Measurements from ENCODE around the gene ZBTB25. TPM values are rescaled to one million over a fixed set of nuclear protein-coding genes. Genes with fewer than 3 reads are reported as not detected.

The ZBTB25 gene
- total and polyA plus RNA-seq, 2 donors (not counting 1 experiment from before 2014, with no cell fraction given), result 7.2 to 9.2 TPM

GRCh38 chr14:64461221-64461620 lies 42.4 kb downstream of the ZBTB25 start:
- Histone ChIP-seq H3K27me3 (ENCODE audit: control insufficient read depth, insufficient read depth, low read length) (no peaks in the 10 kb centered on the region), H3K9ac (ENCODE audit: insufficient read depth, low read length) (no peak overlapping the region), H3K79me2 (ENCODE audit: control insufficient read depth, insufficient read depth, low read length) (no peaks in the 10 kb centered on the region), H4K20me1 (ENCODE audit: control insufficient read depth, extremely low read depth, insufficient read depth, low read length) (no peaks in the 10 kb centered on the region), H3K36me3 (ENCODE audit: control insufficient read depth, insufficient read depth, low read length) (peaks cover 2% of the 10 kb centered on the region), H3K9me3 (ENCODE audit: control insufficient read depth, insufficient read depth, low read depth, low read length) (no peaks in the 10 kb centered on the region), H3K4me1 (ENCODE audit: control insufficient read depth, extremely low read depth, insufficient read depth, low read length) (no peaks in the 10 kb centered on the region), H3K4me2 (ENCODE audit: extremely low read depth, insufficient read depth, low read length) (no peak overlapping the region), H2AFZ (ENCODE audit: low read length) (no peak overlapping the region), H3K27ac (ENCODE audit: insufficient read depth, low read length) (no peak overlapping the region), H3K4me3 (replicated peaks in 1 of 4; ENCODE audit: control extremely low read depth in 1 of 4, insufficient read depth in 1 of 4, low read depth in 3 of 4, low read length in 4 of 4) (no peak overlapping the region)
- DNase-seq (ENCODE audit: low read depth in 2 of 2), result no peak
- no peak for TF ChIP-seq EZH2 (IDR thresholded peaks at IDR 0.05; ENCODE audit: low read length, missing control alignments)
- TF ChIP-seq, protein P1, sequence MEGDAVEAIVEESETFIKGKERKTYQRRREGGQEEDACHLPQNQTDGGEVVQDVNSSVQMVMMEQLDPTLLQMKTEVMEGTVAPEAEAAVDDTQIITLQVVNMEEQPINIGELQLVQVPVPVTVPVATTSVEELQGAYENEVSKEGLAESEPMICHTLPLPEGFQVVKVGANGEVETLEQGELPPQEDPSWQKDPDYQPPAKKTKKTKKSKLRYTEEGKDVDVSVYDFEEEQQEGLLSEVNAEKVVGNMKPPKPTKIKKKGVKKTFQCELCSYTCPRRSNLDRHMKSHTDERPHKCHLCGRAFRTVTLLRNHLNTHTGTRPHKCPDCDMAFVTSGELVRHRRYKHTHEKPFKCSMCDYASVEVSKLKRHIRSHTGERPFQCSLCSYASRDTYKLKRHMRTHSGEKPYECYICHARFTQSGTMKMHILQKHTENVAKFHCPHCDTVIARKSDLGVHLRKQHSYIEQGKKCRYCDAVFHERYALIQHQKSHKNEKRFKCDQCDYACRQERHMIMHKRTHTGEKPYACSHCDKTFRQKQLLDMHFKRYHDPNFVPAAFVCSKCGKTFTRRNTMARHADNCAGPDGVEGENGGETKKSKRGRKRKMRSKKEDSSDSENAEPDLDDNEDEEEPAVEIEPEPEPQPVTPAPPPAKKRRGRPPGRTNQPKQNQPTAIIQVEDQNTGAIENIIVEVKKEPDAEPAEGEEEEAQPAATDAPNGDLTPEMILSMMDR (conservative IDR thresholded peaks at IDR 0.05 in 1 of 2, IDR thresholded peaks at IDR 0.05 in 1 of 2; ENCODE audit: low read depth in 1 of 2, low read length in 2 of 2), result no peak

- Histone ChIP-seq H3K36me3 (ENCODE audit: control insufficient read depth, insufficient read depth, low read length) (peaks cover 4% of the 10 kb centered on the region), H3K79me2 (ENCODE audit: control insufficient read depth, insufficient read depth, low read length) (no peaks in the 10 kb centered on the region), H3K27ac (ENCODE audit: insufficient read depth, low read length) (no peak overlapping the region), H3K27me3 (ENCODE audit: control insufficient read depth, insufficient read depth, low read length) (no peaks in the 10 kb centered on the region), H2AFZ (ENCODE audit: low read length) (no peak overlapping the region), H3K9ac (ENCODE audit: insufficient read depth, low read length) (no peak overlapping the region), H3K4me3 (replicated peaks in 1 of 4; ENCODE audit: control extremely low read depth in 1 of 4, insufficient read depth in 1 of 4, low read depth in 3 of 4, low read length in 4 of 4) (no peak overlapping the region), H3K4me2 (ENCODE audit: extremely low read depth, insufficient read depth, low read length) (no peak overlapping the region), H4K20me1 (ENCODE audit: control insufficient read depth, extremely low read depth, insufficient read depth, low read length) (no peaks in the 10 kb centered on the region), H3K4me1 (ENCODE audit: control insufficient read depth, extremely low read depth, insufficient read depth, low read length) (no peaks in the 10 kb centered on the region), H3K9me3 (ENCODE audit: control insufficient read depth, insufficient read depth, low read depth, low read length) (no peaks in the 10 kb centered on the region)
- TF ChIP-seq, protein P1 (conservative IDR thresholded peaks at IDR 0.05 in 1 of 2, IDR thresholded peaks at IDR 0.05 in 1 of 2; ENCODE audit: low read depth in 1 of 2, low read length in 2 of 2), result no peak
- TF ChIP-seq EZH2 (IDR thresholded peaks at IDR 0.05; ENCODE audit: low read length, missing control alignments), result no peak
- DNase-seq (ENCODE audit: low read depth in 2 of 2), result peak in 1 of 2 donors; percentile 22
Observed at GRCh38 chr14:64459405-64460136, 44.1 kb downstream of the ZBTB25 start.

DNA sequence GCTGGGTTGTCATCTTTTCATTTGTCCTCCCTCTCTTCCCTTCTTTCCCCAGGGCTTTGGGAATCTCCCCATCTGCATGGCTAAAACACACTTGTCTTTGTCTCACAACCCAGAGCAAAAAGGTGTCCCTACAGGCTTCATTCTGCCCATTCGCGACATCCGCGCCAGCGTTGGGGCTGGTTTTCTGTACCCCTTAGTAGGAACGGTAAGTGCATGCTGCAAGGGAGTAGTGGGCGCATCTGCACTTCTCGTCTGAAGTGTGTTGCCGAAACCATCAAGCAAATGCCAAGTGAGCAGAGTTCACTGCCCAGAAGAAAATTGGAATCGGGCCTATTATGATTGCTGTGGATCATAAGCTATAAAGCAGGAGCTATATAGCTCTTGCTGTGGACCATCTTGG lies 49.0 kb downstream of the ZBTB25 start:
- H3K79me2 ChIP-seq (ENCODE audit: control insufficient read depth, insufficient read depth, low read length), result no peaks in the 10 kb centered on the region
- no peaks in the 10 kb centered on the region for H4K20me1 ChIP-seq (ENCODE audit: control insufficient read depth, extremely low read depth, insufficient read depth, low read length)
- TF ChIP-seq, protein P1 (conservative IDR thresholded peaks at IDR 0.05 in 1 of 2, IDR thresholded peaks at IDR 0.05 in 1 of 2; ENCODE audit: low read depth in 1 of 2, low read length in 2 of 2), result no peak
- no peak for TF ChIP-seq EZH2 (IDR thresholded peaks at IDR 0.05; ENCODE audit: low read length, missing control alignments)
- H3K27me3 ChIP-seq (ENCODE audit: control insufficient read depth, insufficient read depth, low read length), result no peaks in the 10 kb centered on the region
- H3K27ac ChIP-seq (ENCODE audit: insufficient read depth, low read length), result no peak overlapping the region
- no peaks in the 10 kb centered on the region for H3K9me3 ChIP-seq (ENCODE audit: control insufficient read depth, insufficient read depth, low read depth, low read length)
- peaks cover 6% of the 10 kb centered on the region for H3K36me3 ChIP-seq (ENCODE audit: control insufficient read depth, insufficient read depth, low read length)
- H3K4me1 ChIP-seq (ENCODE audit: control insufficient read depth, extremely low read depth, insufficient read depth, low read length), result no peaks in the 10 kb centered on the region
- no peak for DNase-seq (ENCODE audit: low read depth in 2 of 2)
- H3K4me2 ChIP-seq (ENCODE audit: extremely low read depth, insufficient read depth, low read length), result no peak overlapping the region
- no peak overlapping the region for H3K4me3 ChIP-seq (replicated peaks in 1 of 4; ENCODE audit: control extremely low read depth in 1 of 4, insufficient read depth in 1 of 4, low read depth in 3 of 4, low read length in 4 of 4)
- H2AFZ ChIP-seq (ENCODE audit: low read length), result no peak overlapping the region
- no peak overlapping the region for H3K9ac ChIP-seq (ENCODE audit: insufficient read depth, low read length)
